ENCODE measurements around the gene SLC6A9.

Gene SLC6A9

GRCh38 chr1:43983253-43983899 lies 47.9 kb downstream of the SLC6A9 start:
- DNase-seq (ENCODE audit: low read depth in 3 of 3) = no peak

GRCh38 chr1:43982808-43983207 lies 48.5 kb downstream of the SLC6A9 start:
- DNase-seq (ENCODE audit: low read depth in 3 of 3) = no peak

GRCh38 chr1:43982241-43982640 lies 49.0 kb downstream of the SLC6A9 start:
- DNase-seq (ENCODE audit: low read depth in 3 of 3) = no peak

GRCh38 chr1:43981636-43982035 lies 49.6 kb downstream of the SLC6A9 start:
- no peak for DNase-seq (ENCODE audit: low read depth in 3 of 3)

- no peak for DNase-seq (ENCODE audit: low read depth in 3 of 3)
Observed at GRCh38 chr1:43981135-43981491, 50.1 kb downstream of the SLC6A9 start.

- no peak for DNase-seq (ENCODE audit: low read depth in 3 of 3)
Observed at GRCh38 chr1:43980255-43981134, 50.8 kb downstream of the SLC6A9 start.

- no peak for DNase-seq (ENCODE audit: low read depth in 3 of 3)
Observed at GRCh38 chr1:43979528-43980254, 51.6 kb downstream of the SLC6A9 start.

- DNase-seq (ENCODE audit: low read depth in 3 of 3) = no peak
Observed at GRCh38 chr1:43979261-43979527, 52.1 kb downstream of the SLC6A9 start.

- peak in 1 of 3 donors; percentile 42 for DNase-seq (ENCODE audit: low read depth in 3 of 3)
Observed at GRCh38 chr1:43978551-43979260, 52.6 kb downstream of the SLC6A9 start, which contains the start of gene B4GALT2. TSS of gene B4GALT2 (plus strand) at chr1:43979210. CDS start at chr1:43981161, 1,951 bp downstream.

- no peak for DNase-seq (ENCODE audit: low read depth in 3 of 3)
Observed at GRCh38 chr1:43978264-43978550, 53.1 kb downstream of the SLC6A9 start.

- DNase-seq (ENCODE audit: low read depth in 3 of 3) = no peak
Observed at GRCh38 chr1:43977376-43978263, 53.6 kb downstream of the SLC6A9 start.

GRCh38 chr1:43976890-43977289 lies 54.4 kb downstream of the SLC6A9 start:
- no peak for DNase-seq (ENCODE audit: low read depth in 3 of 3)

- no peak for DNase-seq (ENCODE audit: low read depth in 3 of 3)
Observed at GRCh38 chr1:43976045-43976444, 55.2 kb downstream of the SLC6A9 start.

- DNase-seq (ENCODE audit: low read depth in 3 of 3) = no peak
Observed at GRCh38 chr1:43975249-43975961, 55.9 kb downstream of the SLC6A9 start.

- peak; percentile 90 to 97 (median 95) for DNase-seq (ENCODE audit: low read depth in 3 of 3)
Observed at GRCh38 chr1:43974443-43975248, 56.6 kb downstream of the SLC6A9 start, which contains the start of gene ATP6V0B. TSS of gene ATP6V0B (plus strand) at chr1:43974960. CDS start at chr1:43975041, 81 bp downstream.

- no peak for DNase-seq (ENCODE audit: low read depth in 3 of 3)
Observed at GRCh38 chr1:43973981-43974442, 57.2 kb downstream of the SLC6A9 start.

- DNase-seq (ENCODE audit: low read depth in 3 of 3) = no peak
Observed at GRCh38 chr1:43971336-43971980, 59.8 kb downstream of the SLC6A9 start.

- no peak for DNase-seq (ENCODE audit: low read depth in 3 of 3)
Observed at GRCh38 chr1:43970911-43971310, 60.4 kb downstream of the SLC6A9 start.

GRCh38 chr1:43970502-43970901 lies 60.8 kb downstream of the SLC6A9 start:
- DNase-seq (ENCODE audit: low read depth in 3 of 3) = no peak
